Measurements from ENCODE around the gene SLC2A4. TPM values are rescaled to one million over a fixed set of nuclear protein-coding genes. Genes with fewer than 3 reads are reported as not detected.

The SLC2A4 gene
- total RNA-seq, 1 experiment from 2014 or later = 0.79 TPM

DNA sequence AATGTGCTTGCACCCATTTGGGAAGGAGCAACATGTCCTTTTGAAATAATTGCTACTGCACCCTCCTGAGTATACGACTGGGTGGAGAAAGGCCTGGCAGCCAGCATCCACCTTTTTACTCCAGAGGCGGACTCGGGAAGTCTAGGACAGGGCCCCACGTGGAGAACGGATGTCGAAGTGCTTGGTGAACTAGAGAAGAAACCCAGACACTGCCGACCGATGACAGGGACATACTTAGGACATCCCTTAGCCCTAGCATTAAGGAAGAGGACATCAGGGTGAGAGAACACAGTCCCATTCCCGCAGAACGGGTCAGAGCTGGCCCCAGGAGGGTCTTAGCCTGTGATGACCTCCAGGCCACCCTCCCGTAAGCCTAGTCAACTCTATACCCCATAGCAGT is 9.2 kb downstream of the SLC2A4 start:
- in situ Hi-C loops (cut with HindIII; ENCODE audit: low pct_unique_long_range_greater_than_20kb, low sequenced_read_pairs) = no loop called here
- DNase-seq (ENCODE audit: low read depth, low spot score) = no peak

DNA sequence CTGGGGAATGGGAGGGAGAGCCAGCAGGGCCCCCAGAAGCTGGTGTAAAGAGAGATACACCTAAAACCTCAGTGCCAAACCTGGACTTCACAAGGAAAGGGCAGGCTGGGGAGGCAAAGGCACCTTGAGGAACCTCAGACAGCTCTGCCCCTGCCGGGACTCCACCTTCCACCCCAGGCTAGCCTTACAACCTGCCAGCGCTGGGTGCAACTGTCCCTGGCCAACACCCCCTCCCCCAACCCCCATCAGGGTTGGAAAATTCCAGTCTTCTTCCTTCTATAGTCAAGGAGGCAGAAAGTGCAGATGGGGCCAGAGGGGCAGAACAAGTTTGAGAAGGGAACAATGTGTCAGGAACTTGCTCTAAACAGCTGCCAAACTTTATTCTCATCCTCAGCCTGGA is 10.7 kb downstream of the SLC2A4 start:
- no peak for DNase-seq (ENCODE audit: low read depth, low spot score)
- in situ Hi-C loops (cut with HindIII; ENCODE audit: low pct_unique_long_range_greater_than_20kb, low sequenced_read_pairs) = no loop called here

DNA sequence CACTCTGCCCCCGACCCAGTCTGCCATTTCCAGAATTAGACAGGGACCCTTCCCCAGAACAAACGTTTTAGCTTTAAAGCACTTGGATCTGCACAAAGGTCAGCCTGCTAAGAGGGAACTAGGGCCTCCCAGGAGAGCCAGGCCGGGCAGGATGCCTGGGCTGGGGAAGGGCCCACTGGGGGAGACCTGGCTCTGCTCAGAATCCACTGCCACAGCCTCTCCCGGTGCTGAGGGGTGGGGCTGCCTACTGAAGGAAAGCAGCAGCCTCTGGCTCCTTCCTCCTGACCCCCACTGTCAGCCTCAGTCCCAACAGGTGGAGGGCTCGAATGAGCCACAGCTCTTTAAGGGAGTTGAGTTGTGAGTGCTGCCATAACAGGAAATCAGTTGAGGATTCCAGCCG is 11.2 kb downstream of the SLC2A4 start:
- in situ Hi-C loops (cut with HindIII; ENCODE audit: low pct_unique_long_range_greater_than_20kb, low sequenced_read_pairs) = no loop called here
- DNase-seq (ENCODE audit: low read depth, low spot score) = no peak

DNA sequence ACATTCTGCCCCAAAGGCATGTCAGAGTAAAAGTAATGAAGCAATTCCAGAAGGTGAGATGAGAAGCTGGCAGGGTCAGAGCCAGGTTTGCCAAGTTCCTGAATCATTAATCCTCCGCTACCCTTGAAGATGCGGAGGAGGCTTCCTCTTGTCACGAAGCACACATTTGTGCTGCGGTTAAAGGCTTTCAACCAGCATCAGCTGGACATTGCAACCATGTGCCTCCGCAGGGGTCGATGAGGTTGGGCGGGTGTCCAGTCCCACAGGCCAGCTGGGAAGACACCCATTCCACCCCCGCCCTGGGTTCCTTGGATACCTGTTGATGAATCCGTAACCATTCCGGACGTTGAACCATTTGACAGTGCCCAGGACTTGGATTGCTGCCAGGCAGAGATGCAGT is 11.6 kb downstream of the SLC2A4 start:
- in situ Hi-C loops (cut with HindIII; ENCODE audit: low pct_unique_long_range_greater_than_20kb, low sequenced_read_pairs) = no loop called here
- DNase-seq (ENCODE audit: low read depth, low spot score) = no peak

DNA sequence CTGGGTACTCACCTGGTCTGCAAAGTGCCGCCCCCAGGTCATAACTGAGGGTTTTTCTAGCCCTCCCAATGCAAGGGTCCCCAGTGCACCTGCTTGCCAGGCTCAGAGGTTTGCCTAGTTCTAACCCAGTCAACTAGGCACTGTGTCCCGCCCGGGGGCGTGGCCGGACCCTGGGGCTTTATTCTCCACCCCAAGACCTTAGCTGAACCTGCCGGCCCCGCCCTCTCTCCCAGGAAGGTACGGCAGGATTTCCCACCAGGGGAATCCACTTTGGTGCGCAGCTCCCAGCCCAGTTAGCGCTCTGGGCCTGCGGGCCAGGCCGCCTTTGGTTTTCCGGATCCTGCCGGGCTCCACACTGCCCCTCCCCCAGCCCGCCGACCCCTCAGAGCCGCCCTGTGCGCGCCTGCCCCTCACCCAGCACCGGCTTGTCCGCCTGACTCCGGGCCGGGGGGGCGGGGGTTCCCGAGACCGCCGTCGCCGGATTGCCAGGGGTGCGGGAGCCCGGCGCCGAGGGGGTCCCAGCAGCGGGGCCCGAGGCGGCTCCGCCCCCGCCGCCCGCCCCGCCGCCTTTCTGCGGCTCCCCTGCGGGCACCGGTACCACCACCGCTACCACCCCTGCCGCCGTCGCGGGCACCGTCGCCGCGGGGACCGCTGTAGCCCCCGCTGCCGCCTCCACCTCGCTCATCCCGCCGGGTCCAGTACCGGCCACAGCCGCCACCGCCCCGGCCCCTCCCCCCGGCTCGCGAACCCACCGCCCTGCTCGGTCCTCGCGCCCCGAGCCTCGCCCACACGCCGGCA is 12.5 kb downstream of the SLC2A4 start:
- in situ Hi-C loops (cut with HindIII; ENCODE audit: low pct_unique_long_range_greater_than_20kb, low sequenced_read_pairs) = no loop called here
- DNase-seq (ENCODE audit: low read depth, low spot score) = no peak

DNA sequence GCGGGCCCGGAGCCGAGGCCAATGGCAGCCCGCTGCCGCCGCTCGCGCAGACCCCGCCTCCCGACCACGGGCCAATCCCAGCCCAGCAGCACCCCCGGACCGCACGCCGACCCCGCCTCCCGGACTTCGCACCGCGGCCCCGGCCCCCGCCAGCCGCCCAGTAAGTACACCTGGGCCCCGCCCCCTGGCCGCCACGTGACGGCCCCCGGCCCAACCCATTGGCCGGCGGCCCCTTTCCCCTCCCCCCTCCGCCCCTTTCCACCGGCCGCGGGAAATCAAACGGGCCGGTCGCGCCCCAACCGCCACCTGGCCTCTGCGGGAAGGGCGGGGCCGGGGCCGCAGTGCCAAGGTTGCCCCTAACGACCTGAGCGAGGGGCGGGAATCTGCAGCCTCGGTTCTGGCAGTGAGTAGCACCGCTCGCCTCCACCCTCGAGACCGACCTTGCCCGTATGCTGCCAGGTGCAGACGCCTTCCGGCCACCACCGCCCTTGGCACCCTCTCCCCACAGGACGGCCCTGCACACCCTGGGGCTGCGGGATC is 13.2 kb downstream of the SLC2A4 start, which contains the start of gene YBX2:
YBX2 (minus strand) TSS at position 26 of the 540 bp plus-strand sequence. CDS start 139 bp downstream, outside the sequence.
- in situ Hi-C loops (cut with HindIII; ENCODE audit: low pct_unique_long_range_greater_than_20kb, low sequenced_read_pairs) = no loop called here
- peak; percentile 32 for DNase-seq (ENCODE audit: low read depth, low spot score)

DNA sequence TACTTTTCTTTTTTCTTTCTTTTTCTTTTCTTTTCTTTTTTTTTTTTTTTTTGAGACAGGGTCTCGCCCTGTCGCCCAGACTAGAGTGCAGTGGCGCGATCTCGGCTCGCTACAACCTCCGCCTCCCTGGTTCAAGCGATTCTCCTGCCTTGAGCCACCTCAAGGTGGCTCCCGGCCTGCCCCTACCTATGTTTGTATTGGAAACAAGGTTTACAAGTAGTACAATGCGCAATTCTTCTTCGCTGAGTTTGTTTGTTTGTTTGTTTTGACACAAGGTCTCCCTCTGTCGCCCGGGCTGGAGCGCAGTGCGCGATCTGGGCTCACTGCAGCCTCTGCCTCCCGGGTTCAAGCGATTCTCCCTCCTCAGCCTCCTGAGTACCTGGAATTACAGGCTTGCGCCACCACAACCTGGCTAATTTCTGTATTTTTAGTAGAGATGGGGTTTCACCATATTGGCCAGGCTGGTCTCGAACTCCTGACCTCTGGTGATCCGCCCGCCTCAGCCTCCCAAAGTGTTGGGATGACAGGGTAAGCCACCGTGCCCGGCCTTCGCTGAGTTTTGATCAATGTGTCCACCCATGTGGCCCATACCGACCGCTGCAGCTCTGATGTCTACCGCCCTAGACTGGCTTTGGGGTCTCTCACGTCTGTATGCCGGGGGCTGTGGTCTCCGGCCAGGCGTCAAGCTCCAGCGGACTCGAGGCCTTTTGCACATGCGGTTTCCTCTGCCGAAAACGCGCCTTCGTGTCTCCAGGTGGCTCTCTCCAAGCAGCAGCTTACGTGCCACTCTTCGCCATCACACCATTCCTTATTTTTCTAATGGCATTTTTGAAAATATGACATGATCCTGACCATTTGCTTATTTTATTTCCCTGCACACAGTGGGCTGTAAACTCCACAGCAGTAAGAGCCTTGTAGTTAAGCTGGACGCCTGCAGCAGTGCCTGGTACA is 14.0 kb downstream of the SLC2A4 start:
- in situ Hi-C loops (cut with HindIII; ENCODE audit: low pct_unique_long_range_greater_than_20kb, low sequenced_read_pairs) = no loop called here
- no peak for DNase-seq (ENCODE audit: low read depth, low spot score)

DNA sequence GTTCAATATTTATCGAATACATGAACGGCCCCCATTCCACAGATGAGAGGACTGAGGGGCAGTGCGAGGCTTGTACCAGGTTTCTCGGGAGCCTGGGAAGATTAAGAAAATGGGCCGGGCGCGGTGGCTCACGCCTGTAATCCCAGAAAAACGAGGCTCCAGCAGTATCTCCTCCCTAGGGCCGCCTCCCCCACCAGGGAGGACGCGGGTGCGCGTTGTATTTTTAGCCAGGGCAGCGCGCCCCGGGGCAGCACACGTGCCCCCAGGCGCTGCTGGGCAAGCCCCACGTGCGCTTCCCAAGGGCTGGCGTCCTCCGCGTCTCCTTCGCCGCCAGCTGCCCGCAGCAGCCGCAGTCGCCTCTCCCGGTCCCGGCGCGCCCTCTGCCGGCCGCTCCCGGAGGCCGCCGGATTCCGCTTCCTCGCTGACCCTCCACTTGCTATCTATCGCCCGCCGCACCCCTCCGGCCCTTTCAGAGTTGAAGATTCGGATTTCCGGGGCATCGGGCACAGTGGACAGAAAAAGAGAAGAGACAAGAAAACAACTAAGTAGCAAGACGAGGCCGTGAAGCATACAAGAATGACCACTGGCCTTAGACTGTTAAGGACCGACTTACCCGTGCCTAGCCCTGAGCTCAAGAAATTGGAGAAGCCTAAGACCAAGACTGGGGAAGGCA is 14.8 kb downstream of the SLC2A4 start:
- in situ Hi-C loops (cut with HindIII; ENCODE audit: low pct_unique_long_range_greater_than_20kb, low sequenced_read_pairs) = no loop called here
- peak; percentile 86 for DNase-seq (ENCODE audit: low read depth, low spot score)

DNA sequence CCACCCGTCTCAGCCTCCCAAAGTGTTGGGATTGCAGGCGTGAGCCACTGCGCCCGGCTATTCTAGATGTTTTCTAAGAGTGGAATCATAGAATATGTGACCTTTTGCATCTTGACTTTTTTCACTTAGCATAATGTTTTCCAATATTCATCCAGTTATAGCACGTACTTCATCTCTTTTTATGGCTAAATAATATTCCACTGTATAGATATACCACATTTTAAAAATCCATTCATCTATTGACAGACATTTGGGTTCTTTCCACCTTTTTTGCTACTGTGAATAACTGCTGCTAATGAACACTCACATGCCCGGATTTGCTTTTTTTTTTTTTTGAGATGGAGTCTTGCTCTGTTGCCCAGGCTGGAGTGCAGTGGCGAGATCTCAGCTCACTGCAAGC is 22.7 kb downstream of the SLC2A4 start:
- in situ Hi-C loops (cut with HindIII; ENCODE audit: low pct_unique_long_range_greater_than_20kb, low sequenced_read_pairs) = no loop called here
- DNase-seq (ENCODE audit: low read depth, low spot score) = no peak

DNA sequence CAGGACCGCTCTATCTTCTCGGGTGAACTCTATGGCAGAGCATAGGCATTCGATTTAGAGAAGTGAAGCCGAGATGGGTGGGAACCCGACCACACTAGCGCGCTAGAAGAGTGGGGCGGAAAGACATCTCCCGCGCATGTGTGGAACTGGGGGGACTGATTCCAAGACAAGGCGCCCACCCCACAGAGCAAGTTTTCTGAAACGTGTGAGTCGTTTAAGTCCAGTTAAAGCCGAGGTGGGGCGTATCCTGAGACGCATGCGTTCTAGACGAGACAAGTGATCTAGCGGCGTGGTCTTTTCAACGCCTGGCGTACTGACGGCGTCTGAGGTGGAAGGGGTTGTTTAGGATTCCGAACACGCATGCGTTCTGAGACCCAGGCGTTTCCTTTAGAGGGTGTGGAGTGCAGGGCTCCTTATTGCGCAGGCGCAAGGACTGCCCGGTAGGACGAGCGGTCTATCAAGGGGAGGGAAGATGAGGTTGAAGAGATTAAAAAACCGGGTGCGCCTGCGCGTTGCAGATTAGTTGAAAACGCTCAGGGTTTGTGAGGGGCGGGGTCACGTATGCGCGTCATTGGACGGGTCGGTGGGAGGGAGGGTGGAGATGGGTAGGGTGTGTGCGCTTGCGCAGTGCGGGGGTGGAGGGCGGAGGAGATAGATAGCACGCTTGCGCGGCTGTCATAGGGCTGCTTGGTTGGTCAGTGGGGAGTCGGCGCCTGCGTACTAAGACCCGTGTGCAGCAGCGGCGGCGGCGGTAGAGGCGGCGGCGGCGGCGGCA is 25.6 kb downstream of the SLC2A4 start, which contains the start of gene EIF5A:
EIF5A (plus strand) TSS at position 718 of the 775 bp plus-strand sequence. CDS start 2,008 bp downstream, outside the sequence.
- peak; percentile 100 for DNase-seq (ENCODE audit: low read depth, low spot score)
- in situ Hi-C loops (cut with HindIII; ENCODE audit: low pct_unique_long_range_greater_than_20kb, low sequenced_read_pairs) = no loop called here

DNA sequence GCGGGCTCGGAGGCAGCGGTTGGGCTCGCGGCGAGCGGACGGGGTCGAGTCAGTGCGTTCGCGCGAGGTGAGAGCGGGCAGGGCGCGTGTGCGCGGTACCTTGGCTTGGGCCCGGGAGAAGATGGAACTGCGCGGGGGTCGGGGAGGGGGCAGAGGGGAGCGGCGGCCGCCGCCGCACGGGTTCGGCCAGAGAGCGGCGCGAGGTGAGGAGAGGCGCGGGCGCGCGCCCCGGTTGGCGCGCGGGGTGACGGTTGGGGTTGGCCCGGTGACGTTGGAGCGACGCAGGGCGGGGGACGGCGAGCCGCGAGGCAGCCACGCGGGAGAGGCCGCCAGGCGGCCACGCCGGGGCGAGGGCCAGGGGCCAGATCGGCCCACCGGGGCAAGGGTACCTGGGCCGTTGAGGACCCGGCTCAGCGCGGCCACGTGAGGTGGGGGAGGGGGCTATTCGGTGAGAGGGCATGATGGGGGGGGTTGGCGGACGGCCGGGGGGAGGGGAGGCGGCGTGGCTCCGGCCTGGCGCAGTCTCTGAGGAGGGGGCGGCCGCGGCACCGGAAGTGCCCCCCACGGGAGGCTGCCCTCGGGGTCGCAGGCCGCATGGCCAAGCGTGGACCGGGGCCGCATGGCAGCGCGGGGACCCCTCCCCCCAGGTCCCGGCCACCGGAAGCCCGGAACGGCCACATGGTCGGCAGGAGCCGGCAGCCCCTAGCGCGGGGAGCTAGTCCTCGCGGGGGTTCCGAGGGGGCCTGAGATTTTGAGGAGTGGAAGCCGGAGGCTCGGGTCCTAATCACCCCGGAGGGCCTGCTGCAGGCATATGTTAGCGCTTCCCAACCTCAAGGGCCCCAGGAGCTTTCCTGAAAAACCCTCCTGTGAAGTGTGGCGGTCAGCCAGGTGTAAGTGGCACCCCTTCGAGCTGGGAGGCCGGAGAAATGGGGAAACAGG is 26.4 kb downstream of the SLC2A4 start:
- in situ Hi-C loops (cut with HindIII; ENCODE audit: low pct_unique_long_range_greater_than_20kb, low sequenced_read_pairs) = no loop called here

DNA sequence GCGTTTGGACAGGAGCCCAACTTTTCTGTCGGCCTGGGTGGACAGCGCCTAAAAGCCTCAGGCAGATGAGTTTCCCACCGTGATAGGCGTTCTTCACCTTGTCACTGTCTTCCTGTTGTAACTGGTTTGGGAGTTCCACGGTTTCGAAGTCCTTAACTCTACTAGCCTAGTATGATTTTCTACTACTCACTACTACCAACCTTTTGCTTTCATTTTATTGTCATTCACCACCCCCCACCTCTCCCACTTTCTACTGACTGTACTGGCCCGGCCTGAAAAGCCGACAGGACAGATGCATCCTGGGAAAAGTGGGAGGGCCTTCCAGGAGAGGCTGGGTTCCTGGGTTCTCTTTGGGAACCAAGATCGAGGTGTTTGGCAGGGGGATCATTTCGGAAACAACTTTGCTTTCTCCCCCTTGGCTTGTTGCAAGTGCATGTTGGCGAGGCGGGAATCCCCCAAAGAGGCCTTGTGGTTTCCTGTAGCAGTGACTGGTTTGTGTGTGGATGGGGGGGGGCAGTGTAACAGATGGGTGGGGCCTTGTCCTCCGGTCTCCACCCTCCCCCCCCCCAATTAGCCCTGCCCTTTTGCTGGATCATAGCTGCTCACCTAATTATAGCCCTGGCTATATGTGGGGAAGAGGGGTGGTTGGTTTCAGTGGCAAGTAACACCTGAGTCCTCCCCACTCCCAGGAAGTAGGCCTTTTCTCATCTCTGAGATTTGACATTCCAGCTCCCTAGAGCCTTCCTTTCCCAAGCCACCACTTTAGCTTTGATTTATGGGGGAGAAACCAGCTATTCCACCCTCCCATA is 27.3 kb downstream of the SLC2A4 start:
- peak; percentile 87 for DNase-seq (ENCODE audit: low read depth, low spot score)
- in situ Hi-C loops (cut with HindIII; ENCODE audit: low pct_unique_long_range_greater_than_20kb, low sequenced_read_pairs) = no loop called here

More for the DNA sequence above, 26.4 kb downstream of the SLC2A4 start:
- peak; percentile 29 for DNase-seq (ENCODE audit: low read depth, low spot score)

DNA sequence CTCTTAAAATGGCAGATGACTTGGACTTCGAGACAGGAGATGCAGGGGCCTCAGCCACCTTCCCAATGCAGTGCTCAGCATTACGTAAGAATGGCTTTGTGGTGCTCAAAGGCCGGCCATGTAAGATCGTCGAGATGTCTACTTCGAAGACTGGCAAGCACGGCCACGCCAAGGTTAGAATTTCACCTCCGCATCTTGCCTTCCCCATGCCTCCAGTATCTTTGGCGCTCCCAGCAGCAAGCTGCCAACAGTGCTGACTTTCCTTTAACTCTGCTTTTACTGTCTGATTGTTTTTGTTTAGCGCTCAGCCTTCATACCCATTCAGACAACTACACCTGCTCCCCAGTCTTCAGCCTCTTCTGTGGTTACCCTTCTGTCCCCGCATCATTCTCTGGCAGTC is 28.1 kb downstream of the SLC2A4 start:
- DNase-seq (ENCODE audit: low read depth, low spot score) = no peak
- in situ Hi-C loops (cut with HindIII; ENCODE audit: low pct_unique_long_range_greater_than_20kb, low sequenced_read_pairs) = no loop called here

DNA sequence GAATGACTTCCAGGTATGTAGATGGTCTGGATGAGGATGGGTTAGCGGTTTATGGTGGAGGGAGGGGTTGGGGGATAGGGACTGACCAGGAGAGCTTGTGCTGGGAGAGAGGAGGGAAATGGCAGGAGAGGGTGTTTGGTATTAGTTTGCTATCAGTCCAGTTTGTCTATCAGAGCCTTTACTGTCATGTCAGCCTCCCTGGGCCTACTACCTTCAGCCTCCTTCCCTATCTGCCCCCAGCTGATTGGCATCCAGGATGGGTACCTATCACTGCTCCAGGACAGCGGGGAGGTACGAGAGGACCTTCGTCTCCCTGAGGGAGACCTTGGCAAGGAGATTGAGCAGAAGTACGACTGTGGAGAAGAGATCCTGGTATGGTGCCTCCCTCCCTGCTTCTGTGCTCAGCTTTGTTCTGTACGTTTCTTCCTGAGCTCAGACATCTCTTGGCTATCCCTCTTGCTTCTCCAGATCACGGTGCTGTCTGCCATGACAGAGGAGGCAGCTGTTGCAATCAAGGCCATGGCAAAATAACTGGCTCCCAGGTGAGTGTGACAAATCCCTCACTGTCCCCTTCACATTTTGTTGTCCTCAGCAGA is 29.7 kb downstream of the SLC2A4 start:
- no peak for DNase-seq (ENCODE audit: low read depth, low spot score)
- in situ Hi-C loops (cut with HindIII; ENCODE audit: low pct_unique_long_range_greater_than_20kb, low sequenced_read_pairs) = no loop called here

Data from SK-MEL-5 (cell line).